H9 (cell line): ENCODE data around the gene GRIA1. TPM values are rescaled to one million over a fixed set of nuclear protein-coding genes. Genes with fewer than 3 reads are reported as not detected.

Experiments used
- DNase-seq: peaks from one replicate; pipeline ENCODE4 v3.0.0-alpha.2; 2017
- H2AFZ ChIP-seq: one replicate; pipeline ENCODE4 v1.6.1; 2013; ENCODE audit warnings: mild to moderate bottlenecking, low read length, control low read depth, moderate library complexity
- H2AK5ac ChIP-seq: 2 replicates; pipeline ENCODE4 v1.6.1; 2013; ENCODE audit warnings: low read length, control low read depth, mixed read lengths; ENCODE audit not compliant: insufficient read length
- H2BK120ac ChIP-seq: one replicate; pipeline ENCODE4 v1.6.1; 2013; ENCODE audit warnings: low read depth, mild to moderate bottlenecking, low read length, control low read depth, inconsistent platforms; ENCODE audit not compliant: poor library complexity, severe bottlenecking
- H2BK12ac ChIP-seq: 2 replicates; pipeline ENCODE4 v1.6.1; 2013; ENCODE audit warnings: low read length, control low read depth, mixed read lengths, low read depth; ENCODE audit not compliant: insufficient read length
- H2BK15ac ChIP-seq: 2 replicates; pipeline ENCODE4 v1.6.1; 2013; ENCODE audit warnings: low read depth, low read length, control low read depth
- H2BK20ac ChIP-seq: one replicate; pipeline ENCODE4 v1.6.1; 2013; ENCODE audit warnings: low read depth, mild to moderate bottlenecking, low read length, control low read depth, inconsistent platforms; ENCODE audit not compliant: poor library complexity, severe bottlenecking
- H2BK5ac ChIP-seq: 2 replicates; pipeline ENCODE4 v1.6.1; 2013; ENCODE audit warnings: low read length, control low read depth, mixed read lengths; ENCODE audit not compliant: insufficient read length
- H3K14ac ChIP-seq: 2 replicates; pipeline ENCODE4 v1.6.1; 2013; ENCODE audit warnings: low read length, control low read depth; ENCODE audit not compliant: insufficient read depth
- H3K18ac ChIP-seq: 2 replicates; pipeline ENCODE4 v1.6.1; 2013; ENCODE audit warnings: low read depth, mild to moderate bottlenecking, mixed read lengths, low read length, control low read depth; ENCODE audit not compliant: insufficient read length
- H3K23ac ChIP-seq: 2 replicates; pipeline ENCODE4 v1.6.1; 2013; ENCODE audit warnings: low read length, control low read depth, mixed read lengths, low read depth; ENCODE audit not compliant: insufficient read length
- H3K23me2 ChIP-seq: 2 replicates; pipeline ENCODE4 v1.6.1; 2013; ENCODE audit warnings: low read depth, mild to moderate bottlenecking, mixed read lengths, low read length, control low read depth; ENCODE audit not compliant: insufficient read length, poor library complexity, severe bottlenecking
- H3K27ac ChIP-seq: 2 replicates; pipeline ENCODE4 v1.5.1; 2013; ENCODE audit warnings: low read length, control low read depth, mixed read lengths, low read depth; ENCODE audit not compliant: insufficient read length
- H3K27me3 ChIP-seq: 2 replicates; pipeline ENCODE4 v1.6.1; 2013; ENCODE audit warnings: low read length, control low read depth, inconsistent platforms; ENCODE audit not compliant: insufficient read depth
- H3K4ac ChIP-seq: 2 replicates; pipeline ENCODE4 v1.6.1; 2013; ENCODE audit warnings: low read depth, mild to moderate bottlenecking, control low read depth, inconsistent platforms, low read length, moderate library complexity
- H3K4me1 ChIP-seq: 2 replicates; pipeline ENCODE4 v1.6.1; 2013; ENCODE audit warnings: low read length, control low read depth, inconsistent platforms; ENCODE audit not compliant: insufficient read depth
- H3K4me2 ChIP-seq: 2 replicates; pipeline ENCODE4 v1.6.1; 2013; ENCODE audit warnings: low read length, control low read depth, mixed read lengths; ENCODE audit not compliant: insufficient read length, insufficient read depth
- H3K56ac ChIP-seq: 2 replicates; pipeline ENCODE4 v1.6.1; 2013; ENCODE audit warnings: low read depth, mild to moderate bottlenecking, mixed read lengths, low read length, control low read depth; ENCODE audit not compliant: insufficient read length
- H3K79me1 ChIP-seq: 2 replicates; pipeline ENCODE4 v1.6.1; 2013; ENCODE audit warnings: low read depth, mild to moderate bottlenecking, moderate library complexity, low read length, control low read depth, inconsistent platforms; ENCODE audit not compliant: insufficient read depth, poor library complexity, severe bottlenecking
- H3K79me2 ChIP-seq: 2 replicates; pipeline ENCODE4 v1.6.1; 2013; ENCODE audit warnings: low read length, control low read depth, inconsistent platforms; ENCODE audit not compliant: insufficient read depth
- H3K9ac ChIP-seq: 2 replicates; pipeline ENCODE4 v1.6.1; 2013; ENCODE audit warnings: low read length, control low read depth, mixed read lengths; ENCODE audit not compliant: insufficient read length; ENCODE audit errors: extremely low read depth
- H3K9me3 ChIP-seq: one replicate; pipeline ENCODE4 v1.6.1; 2013; ENCODE audit warnings: low read depth, low read length, inconsistent platforms; ENCODE audit not compliant: control insufficient read depth
- H3T11ph ChIP-seq: one replicate; pipeline ENCODE4 v1.6.1; 2013; ENCODE audit warnings: mild to moderate bottlenecking, low read length, control low read depth, inconsistent platforms
- H4K20me1 ChIP-seq: one replicate; pipeline ENCODE4 v1.6.1; 2013; ENCODE audit not compliant: control insufficient read depth, insufficient read length, insufficient read depth
- H4K5ac ChIP-seq: 2 replicates; pipeline ENCODE4 v1.6.1; 2013; ENCODE audit warnings: low read depth, mild to moderate bottlenecking, mixed read lengths, low read length, control low read depth; ENCODE audit not compliant: insufficient read length
- H4K8ac ChIP-seq: replicated peaks from 2 replicates; pipeline ENCODE4 v1.6.1; 2013; ENCODE audit warnings: low read length, control low read depth, mixed read lengths, low read depth; ENCODE audit not compliant: insufficient read length
- H4K91ac ChIP-seq: 2 replicates; pipeline ENCODE4 v1.6.1; 2013; ENCODE audit warnings: low read depth, mild to moderate bottlenecking, moderate library complexity, mixed read lengths, low read length, control low read depth; ENCODE audit not compliant: insufficient read length
- H3K27ac Mint-ChIP-seq, 3 experiments: 2 replicates in 2 of 3; 3 replicates in 1 of 3; pipeline ENCODE4 v1.8.0; 2020 to 2021; ENCODE audit warnings: mixed read lengths in 3 of 3, mild to moderate bottlenecking in 1 of 3, moderate library complexity in 1 of 3
- H3K27me3 Mint-ChIP-seq: 2 replicates; pipeline ENCODE4 v1.8.0; 2021; ENCODE audit warnings: low read depth, mild to moderate bottlenecking, moderate library complexity, mixed read lengths
- H3K36me3 Mint-ChIP-seq, 3 experiments: 2 replicates in 2 of 3; 3 replicates in 1 of 3; pipeline ENCODE4 v1.8.0; 2020 to 2021; ENCODE audit warnings: low read depth in 3 of 3, mixed read lengths in 3 of 3; ENCODE audit not compliant: insufficient read depth in 1 of 3
- H3K4me1 Mint-ChIP-seq, 2 experiments: 2 replicates each; pipeline ENCODE4 v1.8.0; 2020; ENCODE audit warnings: mixed read lengths in 2 of 2
- H3K4me3 Mint-ChIP-seq, 2 experiments: 2 replicates in 1 of 2; 3 replicates in 1 of 2; pipeline ENCODE4 v1.8.0; 2020 to 2021; ENCODE audit warnings: mild to moderate bottlenecking in 2 of 2, mixed read lengths in 2 of 2, moderate library complexity in 1 of 2
- H3K9me3 Mint-ChIP-seq, 2 experiments: 2 replicates in 1 of 2; 3 replicates in 1 of 2; pipeline ENCODE4 v1.8.0; 2020; ENCODE audit warnings: mild to moderate bottlenecking in 2 of 2, mixed read lengths in 2 of 2, moderate library complexity in 1 of 2
- WGBS: extraction: QIAGEN DNeasy Blood & Tissue Kit; methylation state at CpG from one replicate; pipeline ENCODE4 v1.1.7; 2013; ENCODE audit warnings: missing lambda C conversion rate, low lambda C conversion rate, mixed read lengths; ENCODE audit not compliant: insufficient read length; ENCODE audit errors: extremely low coverage; 5-methylcytosine and 5-hydroxymethylcytosine counted together
- total RNA-seq: library from RNA; stranded (reverse); gene quantifications from 2 replicates; pipeline ENCODE4 v1.2.1, GENCODE V29; 2021
- TF ChIP-seq, protein P1 (sequence below): fragments of 200-600 bp; sonication (generic); conservative IDR thresholded peaks from 3 replicates; pipeline ENCODE4 v1.8.0; 2021; ENCODE audit warnings: antibody characterized with exemption, mild to moderate bottlenecking

The GRIA1 gene
- total RNA-seq, 1 experiment from 2014 or later: 0.52 TPM

GRCh38 chr5:153799466-153799865, 309.0 kb downstream of the GRIA1 start:
- Mint-ChIP-seq H3K4me3 (no peak overlapping the region), H3K36me3 (no peaks in the 10 kb centered on the region), H3K4me1 (no peaks in the 10 kb centered on the region), H3K27ac (peak overlapping the region in 1 of 3 experiments; percentile 30; a peak in 1 of 7 replicates), H3K27me3 (no peaks in the 10 kb centered on the region), H3K9me3 (no peaks in the 10 kb centered on the region)
- no peak overlapping the region for H3K27ac ChIP-seq
- no peak overlapping the region for H4K91ac ChIP-seq
- no peaks in the 10 kb centered on the region for H3K79me2 ChIP-seq
- TF ChIP-seq, protein P1, sequence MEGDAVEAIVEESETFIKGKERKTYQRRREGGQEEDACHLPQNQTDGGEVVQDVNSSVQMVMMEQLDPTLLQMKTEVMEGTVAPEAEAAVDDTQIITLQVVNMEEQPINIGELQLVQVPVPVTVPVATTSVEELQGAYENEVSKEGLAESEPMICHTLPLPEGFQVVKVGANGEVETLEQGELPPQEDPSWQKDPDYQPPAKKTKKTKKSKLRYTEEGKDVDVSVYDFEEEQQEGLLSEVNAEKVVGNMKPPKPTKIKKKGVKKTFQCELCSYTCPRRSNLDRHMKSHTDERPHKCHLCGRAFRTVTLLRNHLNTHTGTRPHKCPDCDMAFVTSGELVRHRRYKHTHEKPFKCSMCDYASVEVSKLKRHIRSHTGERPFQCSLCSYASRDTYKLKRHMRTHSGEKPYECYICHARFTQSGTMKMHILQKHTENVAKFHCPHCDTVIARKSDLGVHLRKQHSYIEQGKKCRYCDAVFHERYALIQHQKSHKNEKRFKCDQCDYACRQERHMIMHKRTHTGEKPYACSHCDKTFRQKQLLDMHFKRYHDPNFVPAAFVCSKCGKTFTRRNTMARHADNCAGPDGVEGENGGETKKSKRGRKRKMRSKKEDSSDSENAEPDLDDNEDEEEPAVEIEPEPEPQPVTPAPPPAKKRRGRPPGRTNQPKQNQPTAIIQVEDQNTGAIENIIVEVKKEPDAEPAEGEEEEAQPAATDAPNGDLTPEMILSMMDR: no peak
- no peak overlapping the region for H2BK120ac ChIP-seq
- no peaks in the 10 kb centered on the region for H3K9me3 ChIP-seq
- no peak overlapping the region for H3K14ac ChIP-seq
- H2BK5ac ChIP-seq: no peak overlapping the region
- no peak overlapping the region for H2BK15ac ChIP-seq
- no CpG with 5 or more reads among the region's 2 CpGs for WGBS
- H3K9ac ChIP-seq: no peak overlapping the region
- H3K56ac ChIP-seq: no peak overlapping the region
- no peak overlapping the region for H3K4ac ChIP-seq
- no peak overlapping the region for H2BK12ac ChIP-seq
- H4K20me1 ChIP-seq: no peaks in the 10 kb centered on the region
- H3K23ac ChIP-seq: no peak overlapping the region
- H3T11ph ChIP-seq: no peak overlapping the region
- no peak overlapping the region for H3K18ac ChIP-seq
- no peaks in the 10 kb centered on the region for H3K79me1 ChIP-seq
- H2BK20ac ChIP-seq: no peak overlapping the region
- H4K5ac ChIP-seq: no peak overlapping the region
- no peak overlapping the region for H2AFZ ChIP-seq
- no peak overlapping the region for H4K8ac ChIP-seq
- no peaks in the 10 kb centered on the region for H3K27me3 ChIP-seq
- no peaks in the 10 kb centered on the region for H3K4me1 ChIP-seq
- H3K23me2 ChIP-seq: no peaks in the 10 kb centered on the region
- no peak overlapping the region for H2AK5ac ChIP-seq
- H3K4me2 ChIP-seq: no peak overlapping the region
- no peak for DNase-seq
